Kidney epithelial cell (primary cell): ENCODE measurements around the gene IMPA2. TPM values are rescaled to one million over a fixed set of nuclear protein-coding genes. Genes with fewer than 3 reads are reported as not detected.
"Not testable (repeated sequence)": the region's sequence is repeated elsewhere in the genome, so short reads cannot be mapped to it uniquely, and the experiment has no call there.

Experiments
- DNase-seq: peaks from one replicate; pipeline ENCODE4 v3.0.0-alpha.2; 2010; ENCODE audit warnings: low read depth
- H3K27me3 ChIP-seq: 2 replicates; pipeline ENCODE4 v1.6.0; 2011; ENCODE audit warnings: low read length; ENCODE audit not compliant: control insufficient read depth, insufficient read depth
- H3K36me3 ChIP-seq: 2 replicates; pipeline ENCODE4 v1.5.1; 2011; ENCODE audit warnings: low read length; ENCODE audit not compliant: control insufficient read depth, insufficient read depth
- H3K4me3 ChIP-seq: 2 replicates; pipeline ENCODE4 v1.5.1; 2011; ENCODE audit warnings: low read depth, mild to moderate bottlenecking, control low read depth, low read length
- CTCF ChIP-seq: IDR thresholded peaks from 2 replicates; pipeline ENCODE4 v1.5.1; 2011; ENCODE audit warnings: mild to moderate bottlenecking, moderate library complexity, low read length, control low read depth, inconsistent platforms; ENCODE audit not compliant: insufficient read depth, poor library complexity, severe bottlenecking
- total RNA-seq: library from RNA; depleted of rRNA; stranded (reverse); fragments of >200 nt; gene quantifications from 2 replicates; pipeline ENCODE4 v1.2.3, GENCODE V29; 2015

The IMPA2 gene
- total RNA-seq, 1 donor from 2014 or later: 24.9 TPM

- no peak for TF ChIP-seq CTCF
- Histone ChIP-seq H3K36me3 (no peaks in the 10 kb centered on the region), H3K27me3 (no peaks in the 10 kb centered on the region), H3K4me3 (no peak overlapping the region)
- DNase-seq: no peak
Measured at GRCh38 chr18:11944786-11945185, 36.5 kb upstream of the IMPA2 start.

- not testable (repeated sequence) for H3K27me3 ChIP-seq, H3K36me3 ChIP-seq, H3K4me3 ChIP-seq, DNase-seq
Measured at GRCh38 chr18:11945834-11946659, 35.3 kb upstream of the IMPA2 start.

GRCh38 chr18:11946756-11947155 lies 34.6 kb upstream of the IMPA2 start:
- TF ChIP-seq CTCF: no peak
- Histone ChIP-seq H3K36me3 (no peaks in the 10 kb centered on the region), H3K27me3 (no peaks in the 10 kb centered on the region), H3K4me3 (no peak overlapping the region)
- DNase-seq: no peak

GRCh38 chr18:11947214-11948191 lies 33.8 kb upstream of the IMPA2 start:
- no peak for TF ChIP-seq CTCF
- Histone ChIP-seq H3K4me3 (peak overlapping the region; percentile 34), H3K36me3 (no peaks in the 10 kb centered on the region), H3K27me3 (no peaks in the 10 kb centered on the region)
- DNase-seq: peak; percentile 93

- Histone ChIP-seq H3K27me3 (no peaks in the 10 kb centered on the region), H3K4me3 (no peak overlapping the region), H3K36me3 (no peaks in the 10 kb centered on the region)
- TF ChIP-seq CTCF: no peak
- DNase-seq: no peak
Measured at GRCh38 chr18:11948852-11949523, 32.3 kb upstream of the IMPA2 start.

GRCh38 chr18:11950824-11951223 lies 30.5 kb upstream of the IMPA2 start:
- no peak for DNase-seq
- Histone ChIP-seq H3K36me3 (no peaks in the 10 kb centered on the region), H3K27me3 (no peaks in the 10 kb centered on the region), H3K4me3 (no peak overlapping the region)
- TF ChIP-seq CTCF: no peak
